ENCODE data around the gene TRPV2. TPM values are rescaled to one million over a fixed set of nuclear protein-coding genes. Genes with fewer than 3 reads are reported as not detected.
A peak's percentile ranks its signal among the peaks of the same experiment; 100 is the strongest.

TRPV2 gene
- total and polyA plus RNA-seq, 7 donors: 3.7 to 14.0 (median 9.3) TPM

GRCh38 chr17:16470265-16470664, 54.9 kb downstream of the TRPV2 start:
- intact Hi-C loops (cut with DNase I): no loop called here
- no peaks in the 10 kb centered on the region for H3K9me3 ChIP-seq
- H3K4me1 ChIP-seq: no peaks in the 10 kb centered on the region
- TF ChIP-seq EP300 (IDR thresholded peaks at IDR 0.05) (no peak), CTCF (IDR thresholded peaks at IDR 0.05) (no peak), POLR2AphosphoS5 (IDR thresholded peaks at IDR 0.05) (no peak), POLR2A (IDR thresholded peaks at IDR 0.05) (no peak)
- peak overlapping the region in 1 of 4 donors; percentile 7 for H3K27ac ChIP-seq
- no peaks in the 10 kb centered on the region for H3K27me3 ChIP-seq
- no peak overlapping the region for H3K4me3 ChIP-seq
- WGBS, 2 donors: 84 to 87% methylated on average over 11 of the region's 11 CpGs
- no peaks in the 10 kb centered on the region for H3K36me3 ChIP-seq
- DNase-seq: no peak

GRCh38 chr17:16471295-16471694, 55.9 kb downstream of the TRPV2 start:
- no peak overlapping the region for H3K27ac ChIP-seq
- intact Hi-C loops (cut with DNase I): no loop called here
- WGBS, 2 donors: 89 to 90% methylated on average over 5 of the region's 5 CpGs

GRCh38 chr17:16472539-16472938, 57.2 kb downstream of the TRPV2 start:
- Histone ChIP-seq H3K4me3 (no peak overlapping the region), H3K27ac (no peak overlapping the region), H3K27me3 (no peaks in the 10 kb centered on the region), H3K36me3 (no peaks in the 10 kb centered on the region), H3K9me3 (no peaks in the 10 kb centered on the region), H3K4me1 (peaks cover 0 to 8% (median 7%) of the 10 kb centered on the region in 4 donors)
- WGBS, 2 donors: 86 to 91% methylated on average over 6 of the region's 6 CpGs
- intact Hi-C loops (cut with DNase I): no loop called here
- TF ChIP-seq CTCF (IDR thresholded peaks at IDR 0.05): no peak
- TF ChIP-seq EP300 (IDR thresholded peaks at IDR 0.05): no peak
- TF ChIP-seq POLR2A (IDR thresholded peaks at IDR 0.05): no peak
- TF ChIP-seq POLR2AphosphoS5 (IDR thresholded peaks at IDR 0.05): no peak
- DNase-seq: no peak

More at GRCh38 chr17:16471295-16471694, 55.9 kb downstream of the TRPV2 start:
- H3K4me3 ChIP-seq: no peak overlapping the region
- H3K9me3 ChIP-seq: no peaks in the 10 kb centered on the region
- TF ChIP-seq POLR2AphosphoS5 (IDR thresholded peaks at IDR 0.05): no peak
- no peak for TF ChIP-seq CTCF (IDR thresholded peaks at IDR 0.05)
- TF ChIP-seq EP300 (IDR thresholded peaks at IDR 0.05): no peak
- no peak for TF ChIP-seq POLR2A (IDR thresholded peaks at IDR 0.05)
- no peak for DNase-seq
- no peaks in the 10 kb centered on the region for H3K27me3 ChIP-seq
- H3K4me1 ChIP-seq: no peaks in the 10 kb centered on the region
- no peaks in the 10 kb centered on the region for H3K36me3 ChIP-seq

- Histone ChIP-seq H3K9me3 (no peaks in the 10 kb centered on the region), H3K27me3 (no peaks in the 10 kb centered on the region), H3K4me3 (no peak overlapping the region), H3K4me1 (peaks cover 0 to 16% (median 14%) of the 10 kb centered on the region in 4 donors), H3K27ac (no peak overlapping the region), H3K36me3 (no peaks in the 10 kb centered on the region)
- DNase-seq: no peak
- 87 to 89% methylated on average over 20 of the region's 20 CpGs for WGBS, 2 donors
- TF ChIP-seq POLR2AphosphoS5 (IDR thresholded peaks at IDR 0.05) (no peak), EP300 (IDR thresholded peaks at IDR 0.05) (no peak), CTCF (IDR thresholded peaks at IDR 0.05) (no peak), POLR2A (IDR thresholded peaks at IDR 0.05) (no peak)
- intact Hi-C loops (cut with DNase I): no loop called here
Observed at GRCh38 chr17:16473044-16474011, 58.0 kb downstream of the TRPV2 start.
